H9 (cell line): Measurements from ENCODE around the gene IL11RA. TPM values are rescaled to one million over a fixed set of nuclear protein-coding genes. Genes with fewer than 3 reads are reported as not detected.

ENCODE experiments used
- DNase-seq: peaks from one replicate; pipeline ENCODE4 v3.0.0-alpha.2; 2017
- H2AFZ ChIP-seq: one replicate; pipeline ENCODE4 v1.6.1; 2013; ENCODE audit warnings: mild to moderate bottlenecking, low read length, control low read depth, moderate library complexity
- H2AK5ac ChIP-seq: 2 replicates; pipeline ENCODE4 v1.6.1; 2013; ENCODE audit warnings: low read length, control low read depth, mixed read lengths; ENCODE audit not compliant: insufficient read length
- H2BK120ac ChIP-seq: one replicate; pipeline ENCODE4 v1.6.1; 2013; ENCODE audit warnings: low read depth, mild to moderate bottlenecking, low read length, control low read depth, inconsistent platforms; ENCODE audit not compliant: poor library complexity, severe bottlenecking
- H2BK12ac ChIP-seq: 2 replicates; pipeline ENCODE4 v1.6.1; 2013; ENCODE audit warnings: low read length, control low read depth, mixed read lengths, low read depth; ENCODE audit not compliant: insufficient read length
- H2BK15ac ChIP-seq: 2 replicates; pipeline ENCODE4 v1.6.1; 2013; ENCODE audit warnings: low read depth, low read length, control low read depth
- H2BK20ac ChIP-seq: one replicate; pipeline ENCODE4 v1.6.1; 2013; ENCODE audit warnings: low read depth, mild to moderate bottlenecking, low read length, control low read depth, inconsistent platforms; ENCODE audit not compliant: poor library complexity, severe bottlenecking
- H2BK5ac ChIP-seq: 2 replicates; pipeline ENCODE4 v1.6.1; 2013; ENCODE audit warnings: low read length, control low read depth, mixed read lengths; ENCODE audit not compliant: insufficient read length
- H3K14ac ChIP-seq: 2 replicates; pipeline ENCODE4 v1.6.1; 2013; ENCODE audit warnings: low read length, control low read depth; ENCODE audit not compliant: insufficient read depth
- H3K18ac ChIP-seq: 2 replicates; pipeline ENCODE4 v1.6.1; 2013; ENCODE audit warnings: low read depth, mild to moderate bottlenecking, mixed read lengths, low read length, control low read depth; ENCODE audit not compliant: insufficient read length
- H3K23ac ChIP-seq: 2 replicates; pipeline ENCODE4 v1.6.1; 2013; ENCODE audit warnings: low read length, control low read depth, mixed read lengths, low read depth; ENCODE audit not compliant: insufficient read length
- H3K23me2 ChIP-seq: 2 replicates; pipeline ENCODE4 v1.6.1; 2013; ENCODE audit warnings: low read depth, mild to moderate bottlenecking, mixed read lengths, low read length, control low read depth; ENCODE audit not compliant: insufficient read length, poor library complexity, severe bottlenecking
- H3K27ac ChIP-seq: 2 replicates; pipeline ENCODE4 v1.5.1; 2013; ENCODE audit warnings: low read length, control low read depth, mixed read lengths, low read depth; ENCODE audit not compliant: insufficient read length
- H3K27me3 ChIP-seq: 2 replicates; pipeline ENCODE4 v1.6.1; 2013; ENCODE audit warnings: low read length, control low read depth, inconsistent platforms; ENCODE audit not compliant: insufficient read depth
- H3K4ac ChIP-seq: 2 replicates; pipeline ENCODE4 v1.6.1; 2013; ENCODE audit warnings: low read depth, mild to moderate bottlenecking, control low read depth, inconsistent platforms, low read length, moderate library complexity
- H3K4me1 ChIP-seq: 2 replicates; pipeline ENCODE4 v1.6.1; 2013; ENCODE audit warnings: low read length, control low read depth, inconsistent platforms; ENCODE audit not compliant: insufficient read depth
- H3K4me2 ChIP-seq: 2 replicates; pipeline ENCODE4 v1.6.1; 2013; ENCODE audit warnings: low read length, control low read depth, mixed read lengths; ENCODE audit not compliant: insufficient read length, insufficient read depth
- H3K56ac ChIP-seq: 2 replicates; pipeline ENCODE4 v1.6.1; 2013; ENCODE audit warnings: low read depth, mild to moderate bottlenecking, mixed read lengths, low read length, control low read depth; ENCODE audit not compliant: insufficient read length
- H3K79me1 ChIP-seq: 2 replicates; pipeline ENCODE4 v1.6.1; 2013; ENCODE audit warnings: low read depth, mild to moderate bottlenecking, moderate library complexity, low read length, control low read depth, inconsistent platforms; ENCODE audit not compliant: insufficient read depth, poor library complexity, severe bottlenecking
- H3K79me2 ChIP-seq: 2 replicates; pipeline ENCODE4 v1.6.1; 2013; ENCODE audit warnings: low read length, control low read depth, inconsistent platforms; ENCODE audit not compliant: insufficient read depth
- H3K9ac ChIP-seq: 2 replicates; pipeline ENCODE4 v1.6.1; 2013; ENCODE audit warnings: low read length, control low read depth, mixed read lengths; ENCODE audit not compliant: insufficient read length; ENCODE audit errors: extremely low read depth
- H3K9me3 ChIP-seq: one replicate; pipeline ENCODE4 v1.6.1; 2013; ENCODE audit warnings: low read depth, low read length, inconsistent platforms; ENCODE audit not compliant: control insufficient read depth
- H3T11ph ChIP-seq: one replicate; pipeline ENCODE4 v1.6.1; 2013; ENCODE audit warnings: mild to moderate bottlenecking, low read length, control low read depth, inconsistent platforms
- H4K20me1 ChIP-seq: one replicate; pipeline ENCODE4 v1.6.1; 2013; ENCODE audit not compliant: control insufficient read depth, insufficient read length, insufficient read depth
- H4K5ac ChIP-seq: 2 replicates; pipeline ENCODE4 v1.6.1; 2013; ENCODE audit warnings: low read depth, mild to moderate bottlenecking, mixed read lengths, low read length, control low read depth; ENCODE audit not compliant: insufficient read length
- H4K8ac ChIP-seq: replicated peaks from 2 replicates; pipeline ENCODE4 v1.6.1; 2013; ENCODE audit warnings: low read length, control low read depth, mixed read lengths, low read depth; ENCODE audit not compliant: insufficient read length
- H4K91ac ChIP-seq: 2 replicates; pipeline ENCODE4 v1.6.1; 2013; ENCODE audit warnings: low read depth, mild to moderate bottlenecking, moderate library complexity, mixed read lengths, low read length, control low read depth; ENCODE audit not compliant: insufficient read length
- H3K27ac Mint-ChIP-seq, 3 experiments: 2 replicates in 2 of 3; 3 replicates in 1 of 3; pipeline ENCODE4 v1.8.0; 2020 to 2021; ENCODE audit warnings: mixed read lengths in 3 of 3, mild to moderate bottlenecking in 1 of 3, moderate library complexity in 1 of 3
- H3K27me3 Mint-ChIP-seq: 2 replicates; pipeline ENCODE4 v1.8.0; 2021; ENCODE audit warnings: low read depth, mild to moderate bottlenecking, moderate library complexity, mixed read lengths
- H3K36me3 Mint-ChIP-seq, 3 experiments: 2 replicates in 2 of 3; 3 replicates in 1 of 3; pipeline ENCODE4 v1.8.0; 2020 to 2021; ENCODE audit warnings: low read depth in 3 of 3, mixed read lengths in 3 of 3; ENCODE audit not compliant: insufficient read depth in 1 of 3
- H3K4me1 Mint-ChIP-seq, 2 experiments: 2 replicates each; pipeline ENCODE4 v1.8.0; 2020; ENCODE audit warnings: mixed read lengths in 2 of 2
- H3K4me3 Mint-ChIP-seq, 2 experiments: 2 replicates in 1 of 2; 3 replicates in 1 of 2; pipeline ENCODE4 v1.8.0; 2020 to 2021; ENCODE audit warnings: mild to moderate bottlenecking in 2 of 2, mixed read lengths in 2 of 2, moderate library complexity in 1 of 2
- H3K9me3 Mint-ChIP-seq, 2 experiments: 2 replicates in 1 of 2; 3 replicates in 1 of 2; pipeline ENCODE4 v1.8.0; 2020; ENCODE audit warnings: mild to moderate bottlenecking in 2 of 2, mixed read lengths in 2 of 2, moderate library complexity in 1 of 2
- CTCF ChIP-seq: fragments of 200-600 bp; sonication (generic); conservative IDR thresholded peaks from 3 replicates; pipeline ENCODE4 v1.8.0; 2021; ENCODE audit warnings: antibody characterized with exemption, mild to moderate bottlenecking
- WGBS: extraction: QIAGEN DNeasy Blood & Tissue Kit; methylation state at CpG from one replicate; pipeline ENCODE4 v1.1.7; 2013; ENCODE audit warnings: missing lambda C conversion rate, low lambda C conversion rate, mixed read lengths; ENCODE audit not compliant: insufficient read length; ENCODE audit errors: extremely low coverage; 5-methylcytosine and 5-hydroxymethylcytosine counted together
- total RNA-seq: library from RNA; stranded (reverse); gene quantifications from 2 replicates; pipeline ENCODE4 v1.2.1, GENCODE V29; 2021

Gene IL11RA
- total RNA-seq, 1 experiment from 2014 or later: 8.7 TPM

DNA sequence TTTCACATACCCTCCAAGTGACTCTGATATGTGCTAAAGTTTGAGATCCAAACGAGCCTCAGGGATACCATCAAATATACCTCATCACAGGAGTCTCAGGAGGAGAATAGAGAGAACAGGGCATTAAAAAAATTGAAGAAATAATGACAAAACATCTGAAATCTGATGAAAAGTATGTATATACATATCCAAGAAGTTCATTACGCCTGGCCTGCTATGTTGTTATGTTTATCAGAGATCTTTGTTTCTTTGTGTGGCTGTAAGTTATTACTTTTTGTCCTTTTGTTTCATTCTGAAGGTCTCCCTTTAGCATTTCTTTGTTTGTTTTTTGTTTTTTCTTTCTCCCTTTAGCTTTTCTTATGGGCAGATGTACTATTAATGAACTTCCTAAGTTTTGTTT lies 41.6 kb downstream of the IL11RA start:
- H3K4me2 ChIP-seq: no peak overlapping the region
- H3K14ac ChIP-seq: no peak overlapping the region
- H2BK20ac ChIP-seq: no peak overlapping the region
- WGBS: no CpG with 5 or more reads among the region's 2 CpGs
- H3K9ac ChIP-seq: no peak overlapping the region
- H4K8ac ChIP-seq: no peak overlapping the region
- H3K4ac ChIP-seq: no peak overlapping the region
- H2BK12ac ChIP-seq: no peak overlapping the region
- no peaks in the 10 kb centered on the region for H3K79me1 ChIP-seq
- no peak overlapping the region for H3K27ac Mint-ChIP-seq
- H3K36me3 Mint-ChIP-seq: no peaks in the 10 kb centered on the region; a peak in 1 of 7 replicates
- no peak overlapping the region for H3K23ac ChIP-seq
- H2BK5ac ChIP-seq: no peak overlapping the region
- H3K4me1 ChIP-seq: no peaks in the 10 kb centered on the region
- H3K27ac ChIP-seq: no peak overlapping the region
- no peak overlapping the region for H3K56ac ChIP-seq
- TF ChIP-seq CTCF: no peak
- no peaks in the 10 kb centered on the region for H3K9me3 ChIP-seq
- no peak overlapping the region for H3K18ac ChIP-seq
- no peak overlapping the region for H4K91ac ChIP-seq
- H3K4me3 Mint-ChIP-seq: no peak overlapping the region
- no peak overlapping the region for H2BK15ac ChIP-seq
- peaks cover 3 to 4% of the 10 kb centered on the region in 2 experiments; a peak in 3 of 4 replicates for H3K4me1 Mint-ChIP-seq
- no peak overlapping the region for H2AFZ ChIP-seq
- no peaks in the 10 kb centered on the region for H4K20me1 ChIP-seq
- no peaks in the 10 kb centered on the region for H3K9me3 Mint-ChIP-seq
- H2BK120ac ChIP-seq: no peak overlapping the region
- H2AK5ac ChIP-seq: no peak overlapping the region
- H3K27me3 ChIP-seq: no peaks in the 10 kb centered on the region
- H3K23me2 ChIP-seq: no peaks in the 10 kb centered on the region
- no peak overlapping the region for H4K5ac ChIP-seq
- H3K79me2 ChIP-seq: no peaks in the 10 kb centered on the region
- DNase-seq: no peak
- H3T11ph ChIP-seq: no peak overlapping the region
- peaks cover 9% of the 10 kb centered on the region for H3K27me3 Mint-ChIP-seq
